Left lung (tissue), 10 donors: ENCODE results near the gene GFER. TPM values are rescaled to one million over a fixed set of nuclear protein-coding genes. Genes with fewer than 3 reads are reported as not detected.

ENCODE experiments used
- ATAC-seq: fragments of 200-7000 bp; cut with Tn5 transposase; one replicate; pipeline ENCODE4 v1.9.1; 2020; ENCODE audit warnings: moderate library complexity
- DNase-seq, 4 donors: peaks; one replicate each; pipeline ENCODE4 v3.0.0-alpha.2; 2013 to 2020
- H3K27ac ChIP-seq, 2 donors: fragments of 200-600 bp; sonication (generic) in 1 of 2; one replicate each; pipeline versions ENCODE4 v1.5.0 to v1.8.0; 2020 to 2021
- H3K27me3 ChIP-seq, 2 donors: fragments of 200-600 bp; sonication (generic) in 1 of 2; one replicate each; pipeline versions ENCODE4 v1.5.0 to v1.8.0; 2020 to 2021
- H3K36me3 ChIP-seq, 2 donors: fragments of 200-600 bp; sonication (generic) in 1 of 2; one replicate each; pipeline versions ENCODE4 v1.5.0 to v1.8.0; 2020 to 2021
- H3K4me1 ChIP-seq, 2 donors: fragments of 200-600 bp; one replicate each; pipeline ENCODE4 v1.8.0; 2021
- H3K4me3 ChIP-seq, 2 donors: fragments of 200-600 bp; sonication (generic) in 1 of 2; one replicate each; pipeline versions ENCODE4 v1.5.0 to v1.8.0; 2020 to 2021; ENCODE audit warnings: mild to moderate bottlenecking in 1 of 2
- H3K9me3 ChIP-seq, 2 donors: fragments of 200-600 bp; sonication (generic) in 1 of 2; one replicate each; pipeline versions ENCODE4 v1.5.0 to v1.8.0; 2020 to 2021
- intact Hi-C, 2 donors: fragments of 100-400 bp; cut with DNase I; formaldehyde crosslinking; loops; one replicate each; pipeline versions ENCODE4 v1.11.2 to v1.14.2; 2022
- polyA plus RNA-seq, 6 donors: library from polyadenylated mRNA; unstranded; fragments of 120-200 nt; gene quantifications; one replicate each; pipeline ENCODE4 v1.2.1, GENCODE V29; 2013; ENCODE audit not compliant: insufficient read length in 6 of 6
- total RNA-seq, 2 donors: library from RNA; stranded (reverse); fragmentation: NEBNext Ultra II Directional; extraction: Animal tissue kit (Norgen Biotek cat#: 25700); gene quantifications; one replicate each; pipeline ENCODE4 v1.2.1, GENCODE V29; 2021
- TF ChIP-seq, protein P1 (sequence below), 2 donors: fragments of 200-600 bp; sonication (generic) in 1 of 2; IDR thresholded peaks; one replicate each; pipeline versions ENCODE4 v1.5.0 to v1.8.0; 2021; ENCODE audit warnings: antibody characterized with exemption in 2 of 2
- donor health status: DM: no; HTN: yes; CAD: no.
- donor health status: DM: no; HTN: no; CAD: no.

The GFER gene
- total and polyA plus RNA-seq, 8 donors, result 15.7 to 26.1 (median 20.0) TPM

DNA sequence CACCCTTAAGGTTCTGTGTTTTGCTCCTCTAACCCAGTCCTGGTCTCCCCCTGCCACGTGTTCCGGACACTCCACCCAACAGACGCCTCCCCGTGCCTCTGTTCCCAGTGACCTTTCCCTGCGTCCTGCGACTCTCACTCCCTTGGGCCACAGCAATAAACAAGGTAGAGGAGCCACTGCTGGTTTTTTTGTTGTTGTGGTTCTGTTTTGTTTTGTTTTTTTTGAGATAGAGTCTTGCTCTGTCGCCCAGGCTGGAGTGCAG is 31.9 kb downstream of the GFER start:
- intact Hi-C loops, result no loop called here
- TF ChIP-seq, protein P1, sequence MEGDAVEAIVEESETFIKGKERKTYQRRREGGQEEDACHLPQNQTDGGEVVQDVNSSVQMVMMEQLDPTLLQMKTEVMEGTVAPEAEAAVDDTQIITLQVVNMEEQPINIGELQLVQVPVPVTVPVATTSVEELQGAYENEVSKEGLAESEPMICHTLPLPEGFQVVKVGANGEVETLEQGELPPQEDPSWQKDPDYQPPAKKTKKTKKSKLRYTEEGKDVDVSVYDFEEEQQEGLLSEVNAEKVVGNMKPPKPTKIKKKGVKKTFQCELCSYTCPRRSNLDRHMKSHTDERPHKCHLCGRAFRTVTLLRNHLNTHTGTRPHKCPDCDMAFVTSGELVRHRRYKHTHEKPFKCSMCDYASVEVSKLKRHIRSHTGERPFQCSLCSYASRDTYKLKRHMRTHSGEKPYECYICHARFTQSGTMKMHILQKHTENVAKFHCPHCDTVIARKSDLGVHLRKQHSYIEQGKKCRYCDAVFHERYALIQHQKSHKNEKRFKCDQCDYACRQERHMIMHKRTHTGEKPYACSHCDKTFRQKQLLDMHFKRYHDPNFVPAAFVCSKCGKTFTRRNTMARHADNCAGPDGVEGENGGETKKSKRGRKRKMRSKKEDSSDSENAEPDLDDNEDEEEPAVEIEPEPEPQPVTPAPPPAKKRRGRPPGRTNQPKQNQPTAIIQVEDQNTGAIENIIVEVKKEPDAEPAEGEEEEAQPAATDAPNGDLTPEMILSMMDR (IDR thresholded peaks at IDR 0.05), result no peak
- Histone ChIP-seq H3K9me3 (no peaks in the 10 kb centered on the region), H3K27ac (no peak overlapping the region), H3K36me3 (no peaks in the 10 kb centered on the region), H3K27me3 (peaks cover 18 to 41% of the 10 kb centered on the region in 2 donors), H3K4me3 (no peak overlapping the region), H3K4me1 (peaks cover 5 to 13% of the 10 kb centered on the region in 2 donors)
- no peak for ATAC-seq
- no peak for DNase-seq

DNA sequence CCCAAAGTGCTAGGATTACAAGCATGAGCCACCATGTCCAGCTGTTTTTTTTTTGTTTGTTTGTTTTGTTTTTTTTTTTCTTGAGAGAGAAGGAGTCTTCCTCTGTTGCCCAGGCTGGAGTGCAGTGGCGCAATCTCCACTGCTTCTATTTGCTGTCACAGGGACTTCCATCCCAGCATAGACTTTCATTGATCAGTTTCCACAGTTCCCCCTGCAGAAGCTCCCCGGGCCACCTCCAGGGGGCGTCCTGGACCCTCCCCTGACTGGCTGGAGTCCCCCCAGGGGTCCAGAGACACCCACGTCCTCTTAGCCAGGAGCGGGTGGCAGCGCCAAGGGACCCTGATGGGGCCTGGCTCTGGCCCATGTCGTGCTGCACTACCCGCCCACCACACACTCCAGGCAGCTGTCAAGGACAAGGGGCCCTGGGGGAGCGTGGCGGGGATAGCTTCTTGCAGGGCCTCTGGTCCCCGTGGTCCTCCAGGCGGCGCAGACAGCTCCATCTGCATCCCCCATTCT is 32.5 kb downstream of the GFER start:
- ATAC-seq, result no peak
- Histone ChIP-seq H3K4me1 (peaks cover 5 to 13% of the 10 kb centered on the region in 2 donors), H3K36me3 (no peaks in the 10 kb centered on the region), H3K4me3 (no peak overlapping the region), H3K27me3 (peaks cover 20 to 47% of the 10 kb centered on the region in 2 donors), H3K9me3 (no peaks in the 10 kb centered on the region), H3K27ac (no peak overlapping the region)
- TF ChIP-seq, protein P1 (IDR thresholded peaks at IDR 0.05), result peak in 1 of 2 donors; percentile 9
- intact Hi-C loops, result no loop called here
- DNase-seq, result peak in 1 of 4 donors; percentile 73

DNA sequence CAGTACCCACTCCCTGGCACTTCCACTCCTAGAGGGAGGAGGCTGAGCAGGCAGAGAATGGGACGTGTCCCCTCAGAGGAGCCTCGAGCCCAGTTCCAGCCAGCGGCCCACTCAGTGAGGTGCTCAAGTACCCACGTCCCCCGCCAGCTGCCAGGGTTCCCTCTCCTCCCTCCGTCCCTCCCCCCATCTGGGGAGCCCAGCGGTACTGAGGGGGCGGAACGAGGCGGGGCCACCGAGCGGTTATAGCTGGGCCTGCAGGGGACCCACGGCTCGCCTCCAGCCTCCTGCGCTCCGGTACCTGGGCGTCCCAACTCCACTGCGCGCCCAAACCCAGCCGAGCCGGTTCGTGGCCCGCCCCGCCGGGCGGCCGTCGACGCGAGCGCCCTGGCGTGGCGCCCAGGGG is 35.5 kb downstream of the GFER start, which contains the start of gene NPW:
Gene NPW, plus strand, starts transcription at position 268 of the 403 bp plus-strand sequence.
- TF ChIP-seq, protein P1 (IDR thresholded peaks at IDR 0.05), result no peak
- DNase-seq (peak in 2 of 4 donors; percentile 55 to 68), ATAC-seq (no peak)
- no peaks in the 10 kb centered on the region for H3K36me3 ChIP-seq
- H3K9me3 ChIP-seq, result no peaks in the 10 kb centered on the region
- no peak within 1 kb of the TSS for H3K4me3 ChIP-seq
- H3K27ac ChIP-seq, result no peak within 1 kb of the TSS
- intact Hi-C loops, result no loop called here
- H3K27me3 ChIP-seq, result peaks cover 20 to 58% of the 10 kb centered on the region in 2 donors
- H3K4me1 ChIP-seq, result peaks cover 17 to 34% of the 10 kb centered on the region in 2 donors

DNA sequence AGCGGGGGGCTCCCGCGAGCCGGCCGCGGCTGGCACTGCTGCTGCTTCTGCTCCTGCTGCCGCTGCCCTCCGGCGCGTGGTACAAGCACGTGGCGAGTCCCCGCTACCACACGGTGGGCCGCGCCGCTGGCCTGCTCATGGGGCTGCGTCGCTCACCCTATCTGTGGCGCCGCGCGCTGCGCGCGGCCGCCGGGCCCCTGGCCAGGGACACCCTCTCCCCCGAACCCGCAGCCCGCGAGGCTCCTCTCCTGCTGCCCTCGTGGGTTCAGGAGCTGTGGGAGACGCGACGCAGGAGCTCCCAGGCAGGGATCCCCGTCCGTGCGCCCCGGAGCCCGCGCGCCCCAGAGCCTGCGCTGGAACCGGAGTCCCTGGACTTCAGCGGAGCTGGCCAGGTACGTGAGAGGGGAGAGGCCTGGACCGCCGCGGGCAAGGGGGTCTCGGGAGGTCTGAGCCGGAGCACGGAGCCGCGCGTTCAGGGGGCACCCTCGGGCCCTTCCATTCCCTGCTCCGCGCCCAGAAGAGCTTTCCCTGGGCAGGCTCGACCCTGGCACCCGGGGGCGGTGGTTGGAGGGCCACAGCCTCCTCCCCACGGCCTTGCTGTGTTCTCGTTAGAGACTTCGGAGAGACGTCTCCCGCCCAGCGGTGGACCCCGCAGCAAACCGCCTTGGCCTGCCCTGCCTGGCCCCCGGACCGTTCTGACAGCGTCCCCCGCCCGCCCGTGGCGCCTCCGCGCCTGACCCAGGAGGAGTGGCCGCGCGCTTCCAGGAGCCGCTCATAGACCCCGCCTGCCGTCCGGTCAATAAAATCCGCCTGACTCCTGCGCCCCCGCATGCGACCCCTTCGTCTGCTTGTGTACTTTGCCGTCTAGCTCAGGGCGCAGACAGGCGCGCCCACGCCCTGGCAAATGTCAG is 36.2 kb downstream of the GFER start:
- Histone ChIP-seq H3K4me3 (no peak overlapping the region), H3K9me3 (no peaks in the 10 kb centered on the region), H3K27me3 (peaks cover 20 to 64% of the 10 kb centered on the region in 2 donors), H3K36me3 (no peaks in the 10 kb centered on the region), H3K27ac (no peak overlapping the region), H3K4me1 (peaks cover 17 to 36% of the 10 kb centered on the region in 2 donors)
- DNase-seq (peak in 1 of 4 donors; percentile 79), ATAC-seq (no peak)
- TF ChIP-seq, protein P1 (IDR thresholded peaks at IDR 0.05), result no peak
- intact Hi-C loops, result loop anchor here in 1 of 2 donors (5.0 kb wide), 1 partner anchor 132 kb away; no protein-coding TSS in a partner anchor

DNA sequence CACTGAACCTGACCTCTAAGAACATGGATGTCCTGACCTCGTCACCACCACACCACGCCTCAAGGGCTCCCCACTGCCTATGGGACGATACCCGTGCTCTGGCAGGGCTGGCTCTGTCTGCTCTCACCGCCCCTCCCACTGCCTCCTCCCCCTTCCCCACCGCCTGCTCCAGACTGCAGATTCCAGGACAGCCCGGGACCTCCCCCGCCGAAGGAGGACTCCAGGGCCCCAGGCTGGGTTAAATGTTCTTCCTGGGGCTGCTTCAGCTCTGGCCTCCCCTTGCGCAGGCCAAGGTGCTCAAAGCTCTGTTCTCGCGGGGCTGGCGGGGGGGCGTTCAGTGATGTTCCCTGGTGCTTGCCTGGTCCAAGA is 38.7 kb downstream of the GFER start:
- intact Hi-C loops, result loop anchor here in 1 of 2 donors (5.0 kb wide), 1 partner anchor 130 kb away; no protein-coding TSS in a partner anchor
- H3K27me3 ChIP-seq, result peaks cover 20 to 79% of the 10 kb centered on the region in 2 donors
- no peaks in the 10 kb centered on the region for H3K36me3 ChIP-seq
- TF ChIP-seq, protein P1 (IDR thresholded peaks at IDR 0.05), result no peak
- DNase-seq, result peak in 1 of 4 donors; percentile 53
- peak overlapping the region in 1 of 2 donors; percentile 71 for H3K27ac ChIP-seq
- peak; percentile 8 for ATAC-seq
- H3K4me3 ChIP-seq, result peak overlapping the region in 1 of 2 donors; percentile 29
- H3K9me3 ChIP-seq, result no peaks in the 10 kb centered on the region
- H3K4me1 ChIP-seq, result peaks cover 17 to 56% of the 10 kb centered on the region in 2 donors
